ENCODE results near the gene SUPT16H.

GRCh38 chr14:21369949-21370679 is 13.7 kb downstream of the SUPT16H start:
- TF ChIP-seq CTCF (IDR thresholded peaks at IDR 0.05; ENCODE audit: low read depth, low read length, poor library complexity, severe bottlenecking), result no peak
- TF ChIP-seq EZH2phosphoT487 (IDR thresholded peaks at IDR 0.05; ENCODE audit: borderline replicate concordance, low read length), result no peak
